GM19193 (cell line): ENCODE data around the gene CFAP210.

Source experiments
- POLR2A ChIP-seq: IDR thresholded peaks from 4 replicates; pipeline ENCODE4 v1.6.1; 2011; ENCODE audit not compliant: insufficient read depth, insufficient read length; ENCODE audit errors: extremely low read depth

Gene CFAP210

GRCh38 chr2:169716238-169716886 lies 22.2 kb upstream of the CFAP210 start:
- TF ChIP-seq POLR2A: no peak

GRCh38 chr2:169715379-169716237 lies 21.4 kb upstream of the CFAP210 start:
- TF ChIP-seq POLR2A: no peak

DNA sequence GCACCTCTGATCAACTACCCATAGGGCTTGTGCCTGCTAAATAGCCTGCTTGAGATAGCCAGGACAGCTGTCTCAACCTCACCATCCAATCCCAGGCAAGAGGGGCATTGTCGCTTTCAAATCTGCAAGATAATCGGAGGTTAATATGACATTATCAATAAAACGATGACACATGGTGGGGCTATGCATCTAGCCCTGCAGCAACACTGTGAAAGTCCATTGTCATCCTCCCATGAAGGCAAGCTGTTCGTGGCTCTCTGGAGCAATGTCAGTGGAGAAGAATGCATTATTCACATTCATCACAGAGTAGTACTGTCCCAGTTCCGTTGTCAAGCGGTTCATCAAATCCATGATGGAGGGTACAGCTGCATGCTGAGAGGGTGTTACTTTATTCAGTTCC lies 20.5 kb upstream of the CFAP210 start:
- no peak for TF ChIP-seq POLR2A

- no peak for TF ChIP-seq POLR2A
These were observed 19.1 kb upstream of the CFAP210 start for GRCh38 chr2:169713331-169713730.

DNA sequence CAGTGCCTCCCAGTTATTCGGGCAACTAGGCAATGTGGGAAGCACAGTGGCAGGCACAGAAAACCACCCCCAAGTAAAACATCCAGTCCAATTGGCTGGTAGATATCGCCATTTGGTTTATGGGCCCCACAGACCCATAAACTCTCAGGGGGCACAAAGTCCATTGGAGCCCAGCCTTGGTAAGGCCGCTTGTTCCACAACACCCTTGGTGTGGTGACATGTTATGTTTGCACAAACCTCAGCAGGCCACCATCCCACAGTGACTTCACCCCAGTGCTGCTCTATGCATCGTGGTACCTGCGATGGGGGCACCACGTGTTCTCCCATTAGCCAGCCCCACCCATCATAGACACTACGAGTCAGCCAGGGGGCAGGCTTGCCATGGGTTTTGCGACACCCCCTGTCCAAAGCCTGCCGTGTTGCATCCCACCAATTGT lies 18.6 kb upstream of the CFAP210 start:
- no peak for TF ChIP-seq POLR2A

- no peak for TF ChIP-seq POLR2A
These were observed 17.7 kb upstream of the CFAP210 start for GRCh38 chr2:169711751-169712509.

DNA sequence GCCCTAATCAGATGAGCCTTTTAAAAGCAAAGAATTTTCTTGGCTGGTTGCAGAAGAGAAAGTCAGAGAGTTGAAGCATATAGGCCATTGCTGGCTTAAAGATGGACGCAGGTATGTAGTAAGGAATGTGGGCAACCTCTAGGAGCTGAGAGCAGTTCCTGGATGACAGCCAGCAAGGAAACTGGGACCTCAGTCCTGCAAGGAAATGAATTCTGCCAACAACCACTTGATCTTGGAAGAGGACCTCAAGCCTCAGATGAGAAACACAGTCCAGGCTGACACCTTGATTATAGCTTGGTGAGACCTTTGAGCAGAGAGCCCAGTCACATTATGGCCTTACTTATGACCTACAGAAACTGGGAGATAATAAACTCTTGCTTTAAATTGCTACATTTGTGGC lies 15.8 kb upstream of the CFAP210 start:
- no peak for TF ChIP-seq POLR2A

GRCh38 chr2:169709331-169709730 lies 15.1 kb upstream of the CFAP210 start:
- TF ChIP-seq POLR2A: no peak

GRCh38 chr2:169707626-169708025 lies 13.4 kb upstream of the CFAP210 start:
- TF ChIP-seq POLR2A: no peak

DNA sequence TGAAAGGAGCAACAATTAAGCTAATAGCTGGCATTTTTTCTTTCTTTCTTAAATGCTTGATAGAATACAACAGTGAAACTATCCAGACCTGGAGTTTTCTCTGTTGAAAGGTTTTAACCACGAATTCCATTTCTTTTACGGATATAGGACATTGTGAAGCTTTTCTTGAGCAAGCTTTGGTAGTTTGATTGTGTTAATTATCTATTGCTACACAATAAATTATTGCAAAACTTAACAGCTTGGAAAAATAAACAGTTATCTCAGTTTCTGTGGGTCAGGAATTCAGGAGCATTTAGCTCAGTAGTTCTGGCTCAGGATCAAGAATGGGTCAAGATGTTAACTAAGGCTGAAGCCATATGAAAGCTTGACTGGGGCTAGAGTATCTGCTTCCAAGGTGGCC lies 11.7 kb upstream of the CFAP210 start:
- TF ChIP-seq POLR2A: no peak

GRCh38 chr2:169704160-169704708 lies 10.0 kb upstream of the CFAP210 start:
- no peak for TF ChIP-seq POLR2A

- TF ChIP-seq POLR2A: no peak
These were observed 8.8 kb upstream of the CFAP210 start for GRCh38 chr2:169702996-169703395.

GRCh38 chr2:169696381-169696780 lies 2.2 kb upstream of the CFAP210 start:
- no peak for TF ChIP-seq POLR2A

GRCh38 chr2:169694894-169695260 lies 672 bp upstream of the CFAP210 start:
- TF ChIP-seq POLR2A: no peak

GRCh38 chr2:169693360-169693759 lies 845 bp downstream of the CFAP210 start:
- no peak for TF ChIP-seq POLR2A
